SK-N-SH treated with all-trans-retinoic acid at 6 μM for 48 hours (cell line): ENCODE results near the gene RBBP7.

Source experiments
- ATAC-seq: fragments of 200-7000 bp; cut with Tn5 transposase; 3 replicates; pipeline ENCODE4 v1.9.1; 2020; ENCODE audit warnings: mild to moderate bottlenecking, moderate library complexity
- BACH2 ChIP-seq: fragments of 250-450 bp; sonication (Bioruptor Pico); IDR thresholded peaks from 2 replicates; pipeline ENCODE4 v1.9.0; 2021; ENCODE audit warnings: mild to moderate bottlenecking, borderline replicate concordance
- CSDC2 ChIP-seq: fragments of 250-450 bp; sonication (Bioruptor Pico); IDR thresholded peaks from 2 replicates; pipeline ENCODE4 v1.5.0; 2020; ENCODE audit warnings: mild to moderate bottlenecking, moderate library complexity
- CSRNP3 ChIP-seq: fragments of 250-450 bp; sonication (Bioruptor Pico); IDR thresholded peaks from 2 replicates; pipeline ENCODE4 v1.5.1; 2021; ENCODE audit warnings: mild to moderate bottlenecking, moderate library complexity
- ESRRG ChIP-seq: fragments of 250-450 bp; sonication (Bioruptor Pico); IDR thresholded peaks from 2 replicates; pipeline ENCODE4 v1.6.1; 2021; ENCODE audit warnings: mild to moderate bottlenecking
- GLIS3 ChIP-seq: fragments of 250-450 bp; sonication (Bioruptor Pico); IDR thresholded peaks from 2 replicates; pipeline ENCODE4 v1.5.0; 2020; ENCODE audit warnings: mild to moderate bottlenecking, moderate library complexity
- ISL1 ChIP-seq: fragments of 250-450 bp; sonication (Bioruptor Pico); IDR thresholded peaks from 2 replicates; pipeline ENCODE4 v2.1.2; 2022; ENCODE audit warnings: mild to moderate bottlenecking, moderate library complexity
- OSR1 ChIP-seq: fragments of 250-450 bp; sonication (Bioruptor Pico); IDR thresholded peaks from 2 replicates; pipeline ENCODE4 v1.8.0; 2022; ENCODE audit warnings: moderate library complexity, mild to moderate bottlenecking, inconsistent platforms
- PATZ1 ChIP-seq: fragments of 250-450 bp; sonication (Bioruptor Pico); IDR thresholded peaks from 2 replicates; pipeline ENCODE4 v1.8.0; 2020; ENCODE audit warnings: mild to moderate bottlenecking, moderate library complexity, borderline replicate concordance
- POU6F1 ChIP-seq: fragments of 250-450 bp; sonication (Bioruptor Pico); IDR thresholded peaks from 2 replicates; pipeline ENCODE4 v1.8.0; 2021; ENCODE audit warnings: low read depth, mild to moderate bottlenecking, moderate library complexity, borderline replicate concordance
- PPARA ChIP-seq: fragments of 250-450 bp; sonication (Bioruptor Pico); IDR thresholded peaks from 2 replicates; pipeline ENCODE4 v1.5.0; 2020; ENCODE audit warnings: mild to moderate bottlenecking, borderline replicate concordance
- RARB ChIP-seq: fragments of 250-450 bp; sonication (Bioruptor Pico); IDR thresholded peaks from 2 replicates; pipeline ENCODE4 v1.8.0; 2021; ENCODE audit warnings: mild to moderate bottlenecking, moderate library complexity
- SNAI2 ChIP-seq: fragments of 250-450 bp; sonication (Bioruptor Pico); IDR thresholded peaks from 2 replicates; pipeline ENCODE4 v1.5.0; 2020; ENCODE audit warnings: mild to moderate bottlenecking, moderate library complexity
- TCF4 ChIP-seq: fragments of 250-450 bp; sonication (Bioruptor Pico); IDR thresholded peaks from 2 replicates; pipeline ENCODE4 v1.8.0; 2021; ENCODE audit warnings: mild to moderate bottlenecking, moderate library complexity, borderline replicate concordance
- TOX ChIP-seq: fragments of 250-450 bp; sonication (Bioruptor Pico); IDR thresholded peaks from 2 replicates; pipeline ENCODE4 v1.8.0; 2021; ENCODE audit warnings: mild to moderate bottlenecking, moderate library complexity, borderline replicate concordance
- ZFP3 ChIP-seq: fragments of 250-450 bp; sonication (Bioruptor Pico); IDR thresholded peaks from 2 replicates; pipeline ENCODE4 v1.5.0; 2020; ENCODE audit warnings: mild to moderate bottlenecking, moderate library complexity
- ZFP30 ChIP-seq: fragments of 450-650 bp; formaldehyde crosslinking; IDR thresholded peaks from 2 replicates; pipeline ENCODE4 v1.5.0; 2022; ENCODE audit warnings: mild to moderate bottlenecking, moderate library complexity
- ZNF565 ChIP-seq: fragments of 450-650 bp; formaldehyde crosslinking; conservative IDR thresholded peaks from 2 replicates; pipeline ENCODE4 v1.5.0; 2020; ENCODE audit warnings: low read depth, mild to moderate bottlenecking, moderate library complexity
- ZNF70 ChIP-seq: fragments of 450-650 bp; formaldehyde crosslinking; IDR thresholded peaks from 2 replicates; pipeline ENCODE4 v1.5.0; 2020; ENCODE audit warnings: mild to moderate bottlenecking, moderate library complexity
- ZNF8 ChIP-seq: fragments of 450-650 bp; formaldehyde crosslinking; IDR thresholded peaks from 2 replicates; pipeline ENCODE4 v1.5.0; 2020; ENCODE audit warnings: mild to moderate bottlenecking, moderate library complexity
- TF ChIP-seq, protein P1 (sequence below): fragments of 250-450 bp; sonication (Bioruptor Pico); IDR thresholded peaks from 2 replicates; pipeline ENCODE4 v1.5.1; 2020; ENCODE audit warnings: low read depth, mild to moderate bottlenecking, moderate library complexity

RBBP7 gene

DNA sequence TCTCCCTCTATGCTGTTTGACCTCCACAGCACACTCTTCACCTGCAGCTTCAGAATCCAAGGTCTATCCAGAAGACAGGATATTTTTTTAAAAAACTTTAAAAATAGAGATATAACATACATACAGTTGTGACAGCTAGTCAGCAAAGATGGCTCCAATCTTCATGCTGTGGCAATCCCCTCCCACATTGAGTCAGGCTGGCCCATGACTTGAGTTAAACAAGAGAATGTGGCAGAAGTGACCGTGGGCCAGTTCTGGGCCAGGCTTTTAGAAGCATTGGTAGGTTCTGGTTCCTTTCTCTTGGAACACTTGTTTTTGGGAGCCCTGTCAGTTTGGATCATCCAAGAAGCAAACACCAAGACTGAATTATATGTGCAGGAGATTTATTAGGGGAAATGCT, 40.2 kb upstream of the RBBP7 start:
- TF ChIP-seq RARB (CRISPR knock-in tag) (no peak), POU6F1 (CRISPR knock-in tag) (no peak), ZFP3 (CRISPR knock-in tag) (no peak), ESRRG (CRISPR knock-in tag) (no peak), CSRNP3 (no peak), TOX (CRISPR knock-in tag) (no peak), SNAI2 (CRISPR knock-in tag) (no peak), GLIS3 (CRISPR knock-in tag) (no peak), ZNF70 (CRISPR knock-in tag) (no peak), TCF4 (no peak), PATZ1 (no peak)
- peak; percentile 28; the same call in 1 of the 3 replicates for ATAC-seq

DNA sequence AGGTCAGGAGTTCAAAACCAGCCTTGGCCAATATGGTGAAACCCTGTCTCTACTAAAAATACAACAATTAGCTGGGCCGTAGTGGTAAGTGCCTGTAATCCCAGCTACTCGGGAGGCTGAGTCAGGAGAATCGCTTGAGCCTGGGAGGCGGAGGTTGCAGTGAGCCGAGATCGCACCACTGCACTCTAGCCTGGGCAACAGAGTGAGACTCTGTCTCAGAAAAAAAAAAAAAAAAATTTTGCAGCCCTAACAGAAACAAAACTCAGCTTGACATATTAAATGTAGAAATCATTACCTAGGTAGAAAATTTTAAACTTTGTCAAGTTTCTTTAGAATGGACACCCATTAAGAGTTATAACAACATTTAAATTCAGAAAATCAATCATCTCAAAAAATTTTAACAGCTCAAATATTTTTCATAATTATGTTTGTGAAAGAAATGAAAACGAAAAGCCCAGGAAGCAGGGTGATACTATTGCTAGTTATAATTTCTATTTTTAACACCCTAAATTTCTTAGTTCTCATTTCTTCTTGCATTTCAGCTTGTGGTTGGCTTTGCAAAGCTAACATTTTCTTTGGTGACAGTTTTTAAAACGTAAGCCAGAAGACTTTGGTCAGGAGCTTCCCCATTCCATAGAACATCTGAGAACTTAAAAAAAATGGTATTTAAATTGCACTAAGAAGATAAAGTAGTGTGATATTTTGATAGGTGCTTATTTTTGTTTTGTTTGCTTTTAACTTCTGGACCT, 33.3 kb upstream of the RBBP7 start:
- no peak for ATAC-seq
- TF ChIP-seq PATZ1 (no peak), ISL1 (no peak), GLIS3 (CRISPR knock-in tag) (no peak), ZFP30 (no peak), SNAI2 (CRISPR knock-in tag) (no peak), ZNF8 (CRISPR knock-in tag) (no peak), PPARA (no peak), OSR1 (CRISPR knock-in tag) (no peak), TCF4 (no peak)
- TF ChIP-seq, protein P1, sequence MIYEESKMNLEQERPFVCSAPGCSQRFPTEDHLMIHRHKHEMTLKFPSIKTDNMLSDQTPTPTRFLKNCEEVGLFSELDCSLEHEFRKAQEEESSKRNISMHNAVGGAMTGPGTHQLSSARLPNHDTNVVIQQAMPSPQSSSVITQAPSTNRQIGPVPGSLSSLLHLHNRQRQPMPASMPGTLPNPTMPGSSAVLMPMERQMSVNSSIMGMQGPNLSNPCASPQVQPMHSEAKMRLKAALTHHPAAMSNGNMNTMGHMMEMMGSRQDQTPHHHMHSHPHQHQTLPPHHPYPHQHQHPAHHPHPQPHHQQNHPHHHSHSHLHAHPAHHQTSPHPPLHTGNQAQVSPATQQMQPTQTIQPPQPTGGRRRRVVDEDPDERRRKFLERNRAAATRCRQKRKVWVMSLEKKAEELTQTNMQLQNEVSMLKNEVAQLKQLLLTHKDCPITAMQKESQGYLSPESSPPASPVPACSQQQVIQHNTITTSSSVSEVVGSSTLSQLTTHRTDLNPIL (CRISPR knock-in tag), result no peak
- TF ChIP-seq, all 23 proteins: peak for 0

DNA sequence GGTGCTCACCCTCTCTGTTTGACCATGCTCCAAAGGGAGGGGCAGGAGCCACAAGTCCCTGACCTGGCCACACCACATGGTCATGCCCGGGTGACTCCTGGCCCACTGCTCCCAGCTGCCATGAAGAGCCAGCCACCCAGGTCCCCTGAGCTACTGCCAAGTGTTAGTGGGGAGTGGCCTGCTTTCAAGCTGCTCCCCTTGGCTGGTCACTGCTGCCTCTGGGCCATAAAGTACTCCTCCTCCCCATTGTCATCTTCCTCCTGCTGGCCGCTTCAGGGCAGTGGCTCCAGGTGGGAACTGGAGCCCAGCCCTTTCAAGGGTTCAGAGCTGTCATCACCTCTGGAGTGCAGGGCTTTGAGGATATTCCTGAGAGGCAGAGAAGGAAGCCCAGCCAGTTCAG, 27.3 kb upstream of the RBBP7 start:
- TF ChIP-seq ISL1 (no peak), POU6F1 (CRISPR knock-in tag) (no peak), PPARA (no peak), TCF4 (no peak), ZNF70 (CRISPR knock-in tag) (no peak), ZFP30 (no peak), CSRNP3 (no peak), CSDC2 (CRISPR knock-in tag) (no peak), ZNF565 (CRISPR knock-in tag) (no peak), ESRRG (CRISPR knock-in tag) (no peak), BACH2 (CRISPR knock-in tag) (no peak)
- TF ChIP-seq, all 23 proteins: peak for 0
- no peak for ATAC-seq
